ENCODE data around the gene ATXN7L3. TPM values are rescaled to one million over a fixed set of nuclear protein-coding genes. Genes with fewer than 3 reads are reported as not detected.

Gene ATXN7L3
- total RNA-seq, 1 experiment from 2014 or later = 65.7 TPM

GRCh38 chr17:44167181-44167861, 32.4 kb downstream of the ATXN7L3 start:
- peaks cover 11% of the 10 kb centered on the region for H3K4me1 Mint-ChIP-seq (ENCODE audit: insufficient read depth, unreplicated experiment)
- POLR2A ChIA-PET = interaction anchor here (0.6 to 3.3 kb wide), 12 partner anchors 16 to 223 kb away, joined by 3 to 22 read pairs (median 4); partner anchors contain the start of genes G6PC3, HDAC5 and TMUB2

DNA sequence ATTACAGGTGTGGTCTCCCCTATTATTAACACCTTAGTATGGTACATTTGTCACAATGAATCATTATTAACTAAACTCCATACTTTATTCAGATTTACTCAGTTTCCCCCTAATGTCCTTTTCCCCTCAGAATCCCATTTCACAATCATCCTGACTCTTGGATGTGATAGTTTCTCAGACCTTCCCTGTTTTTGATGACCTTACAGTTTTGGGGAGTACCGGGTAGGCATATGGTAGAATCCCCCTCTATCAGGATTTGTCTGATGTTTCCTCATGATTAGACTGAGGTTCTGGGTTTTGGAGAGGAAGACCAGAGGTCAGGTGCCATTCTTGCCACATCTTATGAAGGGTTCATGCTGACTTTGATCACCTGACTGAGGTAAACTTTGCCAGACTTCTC, 35.2 kb downstream of the ATXN7L3 start:
- Mint-ChIP-seq H3K9me3 (ENCODE audit: unreplicated experiment) (no peaks in the 10 kb centered on the region), H3K4me1 (ENCODE audit: insufficient read depth, unreplicated experiment) (peaks cover 11% of the 10 kb centered on the region), H3K4me3 (ENCODE audit: unreplicated experiment) (no peak overlapping the region), H3K36me3 (ENCODE audit: insufficient read depth, unreplicated experiment) (peaks cover 5% of the 10 kb centered on the region), H3K27me3 (ENCODE audit: insufficient read depth, unreplicated experiment) (no peaks in the 10 kb centered on the region), H3K27ac (ENCODE audit: low read depth, unreplicated experiment) (no peak overlapping the region)
- ChIA-PET CTCF (no interaction called here), POLR2A (interaction anchor here (0.6 to 2.3 kb wide), 2 partner anchors 22 to 34 kb away, joined by 3 to 6 read pairs; partner anchors contain the start of gene TMUB2)
- BruUV-seq (replicated peaks) = no TSS peak
- intact Hi-C loops (cut with micrococcal nuclease) = no loop called here
- TF ChIP-seq, protein P1, sequence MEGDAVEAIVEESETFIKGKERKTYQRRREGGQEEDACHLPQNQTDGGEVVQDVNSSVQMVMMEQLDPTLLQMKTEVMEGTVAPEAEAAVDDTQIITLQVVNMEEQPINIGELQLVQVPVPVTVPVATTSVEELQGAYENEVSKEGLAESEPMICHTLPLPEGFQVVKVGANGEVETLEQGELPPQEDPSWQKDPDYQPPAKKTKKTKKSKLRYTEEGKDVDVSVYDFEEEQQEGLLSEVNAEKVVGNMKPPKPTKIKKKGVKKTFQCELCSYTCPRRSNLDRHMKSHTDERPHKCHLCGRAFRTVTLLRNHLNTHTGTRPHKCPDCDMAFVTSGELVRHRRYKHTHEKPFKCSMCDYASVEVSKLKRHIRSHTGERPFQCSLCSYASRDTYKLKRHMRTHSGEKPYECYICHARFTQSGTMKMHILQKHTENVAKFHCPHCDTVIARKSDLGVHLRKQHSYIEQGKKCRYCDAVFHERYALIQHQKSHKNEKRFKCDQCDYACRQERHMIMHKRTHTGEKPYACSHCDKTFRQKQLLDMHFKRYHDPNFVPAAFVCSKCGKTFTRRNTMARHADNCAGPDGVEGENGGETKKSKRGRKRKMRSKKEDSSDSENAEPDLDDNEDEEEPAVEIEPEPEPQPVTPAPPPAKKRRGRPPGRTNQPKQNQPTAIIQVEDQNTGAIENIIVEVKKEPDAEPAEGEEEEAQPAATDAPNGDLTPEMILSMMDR (IDR thresholded peaks at IDR 0.05; ENCODE audit: unreplicated experiment) = no peak
- DNase-seq (ENCODE audit: unreplicated experiment) = no peak

More at GRCh38 chr17:44167181-44167861, 32.4 kb downstream of the ATXN7L3 start:
- peaks cover 4% of the 10 kb centered on the region for H3K36me3 Mint-ChIP-seq (ENCODE audit: insufficient read depth, unreplicated experiment)
- CTCF ChIA-PET = interaction anchor here (0.5 to 3.8 kb wide), 23 partner anchors 8 to 867 kb away, joined by 3 to 33 read pairs (median 4); partner anchors contain the start of genes G6PC3, HROB and TMUB2
- intact Hi-C loops (cut with micrococcal nuclease) = loop anchor here (5.0 kb wide), 2 partner anchors 225 to 290 kb away; partner anchors contain the start of gene PPY
- no peak for DNase-seq (ENCODE audit: unreplicated experiment)
- peak overlapping the region; percentile 52 for H3K27ac Mint-ChIP-seq (ENCODE audit: low read depth, unreplicated experiment)
- no peaks in the 10 kb centered on the region for H3K9me3 Mint-ChIP-seq (ENCODE audit: unreplicated experiment)
- no TSS peak for BruUV-seq (replicated peaks)
- H3K4me3 Mint-ChIP-seq (ENCODE audit: unreplicated experiment) = no peak overlapping the region
- H3K27me3 Mint-ChIP-seq (ENCODE audit: insufficient read depth, unreplicated experiment) = no peaks in the 10 kb centered on the region
- TF ChIP-seq, protein P1 (IDR thresholded peaks at IDR 0.05; ENCODE audit: unreplicated experiment) = no peak

DNA sequence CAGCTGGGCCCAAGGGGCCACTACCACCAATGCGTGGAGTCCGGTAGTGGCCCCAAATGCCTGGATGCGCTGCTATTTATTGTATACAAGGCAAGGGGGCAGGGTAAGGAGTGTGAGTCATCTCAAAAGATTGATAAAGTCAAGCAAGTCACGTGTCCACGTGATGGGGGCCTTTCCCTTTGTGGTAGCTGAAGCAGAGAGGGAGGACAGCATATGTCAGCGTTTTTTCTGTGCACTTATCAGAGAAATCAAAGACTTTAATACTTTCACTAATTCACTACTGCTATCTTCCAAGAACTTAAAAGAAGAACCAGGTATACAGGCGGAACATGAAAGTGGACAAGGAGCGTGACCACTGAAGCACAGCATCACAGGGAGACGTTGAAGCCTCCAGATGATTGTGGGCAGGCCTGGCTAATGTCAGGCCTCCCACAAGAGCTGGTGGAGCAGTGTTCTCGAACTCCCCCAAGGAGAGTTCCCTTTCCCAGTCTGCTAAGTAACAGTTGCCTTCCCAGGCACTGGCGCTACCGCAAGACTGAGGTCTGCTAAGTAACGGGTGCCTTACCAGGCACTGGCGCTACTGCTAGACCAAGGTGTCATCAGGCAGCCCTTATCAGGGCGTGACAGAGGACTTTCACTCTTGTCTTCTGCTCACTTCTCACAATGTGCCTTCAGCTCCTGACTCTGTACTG, 40.0 kb downstream of the ATXN7L3 start:
- Mint-ChIP-seq H3K4me1 (ENCODE audit: insufficient read depth, unreplicated experiment) (no peaks in the 10 kb centered on the region), H3K4me3 (ENCODE audit: unreplicated experiment) (no peak overlapping the region), H3K9me3 (ENCODE audit: unreplicated experiment) (no peaks in the 10 kb centered on the region), H3K27me3 (ENCODE audit: insufficient read depth, unreplicated experiment) (no peaks in the 10 kb centered on the region), H3K27ac (ENCODE audit: low read depth, unreplicated experiment) (peak overlapping the region; percentile 64), H3K36me3 (ENCODE audit: insufficient read depth, unreplicated experiment) (peaks cover 25% of the 10 kb centered on the region)
- intact Hi-C loops (cut with micrococcal nuclease) = no loop called here
- POLR2A ChIA-PET = interaction anchor here (0.6 kb wide), 1 partner anchor 14 kb away, joined by 4 read pairs; no protein-coding TSS in a partner anchor
- CTCF ChIA-PET = interaction anchor here (0.6 to 0.9 kb wide), 4 partner anchors 8 to 123 kb away, joined by 3 read pairs; no protein-coding TSS in a partner anchor
- TF ChIP-seq, protein P1 (IDR thresholded peaks at IDR 0.05; ENCODE audit: unreplicated experiment) = no peak
- BruUV-seq (replicated peaks) = no TSS peak
- DNase-seq (ENCODE audit: unreplicated experiment) = no peak

- no peak overlapping the region for H3K27ac Mint-ChIP-seq (ENCODE audit: low read depth, unreplicated experiment)
- no TSS peak for BruUV-seq (replicated peaks)
- no peak for DNase-seq (ENCODE audit: unreplicated experiment)
- CTCF ChIA-PET = interaction anchor here (0.6 to 1.5 kb wide), 3 partner anchors 10 to 29 kb away, joined by 3 to 4 read pairs (median 3); no protein-coding TSS in a partner anchor
- no peaks in the 10 kb centered on the region for H3K9me3 Mint-ChIP-seq (ENCODE audit: unreplicated experiment)
- H3K27me3 Mint-ChIP-seq (ENCODE audit: insufficient read depth, unreplicated experiment) = no peaks in the 10 kb centered on the region
- intact Hi-C loops (cut with micrococcal nuclease) = no loop called here
- POLR2A ChIA-PET = interaction anchor here (0.8 to 2.1 kb wide), 3 partner anchors 10 to 32 kb away, joined by 4 to 5 read pairs (median 4); partner anchors contain the start of gene HDAC5
- TF ChIP-seq, protein P1 (IDR thresholded peaks at IDR 0.05; ENCODE audit: unreplicated experiment) = no peak
- H3K4me3 Mint-ChIP-seq (ENCODE audit: unreplicated experiment) = no peak overlapping the region
- peaks cover 41% of the 10 kb centered on the region for H3K36me3 Mint-ChIP-seq (ENCODE audit: insufficient read depth, unreplicated experiment)
- H3K4me1 Mint-ChIP-seq (ENCODE audit: insufficient read depth, unreplicated experiment) = peaks cover 19% of the 10 kb centered on the region
Observed at GRCh38 chr17:44155488-44155887, 44.2 kb downstream of the ATXN7L3 start.

Data from MCF 10A (cell line).